Central memory CD8-positive, alpha-beta T cell (primary cell): Measurements from ENCODE around the gene PPP2R1A.

Experiments
- ATAC-seq: fragments of 150-1000 bp; cut with Tn5 transposase; replicated peaks from 2 replicates; pipeline ENCODE4 v1.10.0; 2022; ENCODE audit warnings: mild to moderate bottlenecking, moderate FRiP score, moderate number of reproducible peaks; ENCODE audit not compliant: poor library complexity, severe bottlenecking; ENCODE audit errors: extremely low read depth
- DNase-seq, 2 donors: peaks; one replicate each; pipeline ENCODE4 v3.0.0; 2021; ENCODE audit warnings: low spot score in 2 of 2
- H3K27ac Mint-ChIP-seq: one replicate; pipeline ENCODE4 v1.8.0; 2022; ENCODE audit warnings: low read depth, mild to moderate bottlenecking, moderate library complexity, mixed read lengths
- H3K27me3 Mint-ChIP-seq: one replicate; pipeline ENCODE4 v1.8.0; 2022; ENCODE audit warnings: mixed read lengths
- H3K36me3 Mint-ChIP-seq: one replicate; pipeline ENCODE4 v1.8.0; 2022; ENCODE audit warnings: mild to moderate bottlenecking, moderate library complexity, mixed read lengths; ENCODE audit not compliant: insufficient read depth
- H3K4me1 Mint-ChIP-seq: one replicate; pipeline ENCODE4 v1.8.0; 2022; ENCODE audit warnings: mixed read lengths
- H3K4me3 Mint-ChIP-seq: one replicate; pipeline ENCODE4 v1.8.0; 2022; ENCODE audit warnings: mild to moderate bottlenecking, moderate library complexity, mixed read lengths
- H3K9me3 Mint-ChIP-seq: one replicate; pipeline ENCODE4 v1.8.0; 2022; ENCODE audit warnings: mixed read lengths

The PPP2R1A gene

DNA sequence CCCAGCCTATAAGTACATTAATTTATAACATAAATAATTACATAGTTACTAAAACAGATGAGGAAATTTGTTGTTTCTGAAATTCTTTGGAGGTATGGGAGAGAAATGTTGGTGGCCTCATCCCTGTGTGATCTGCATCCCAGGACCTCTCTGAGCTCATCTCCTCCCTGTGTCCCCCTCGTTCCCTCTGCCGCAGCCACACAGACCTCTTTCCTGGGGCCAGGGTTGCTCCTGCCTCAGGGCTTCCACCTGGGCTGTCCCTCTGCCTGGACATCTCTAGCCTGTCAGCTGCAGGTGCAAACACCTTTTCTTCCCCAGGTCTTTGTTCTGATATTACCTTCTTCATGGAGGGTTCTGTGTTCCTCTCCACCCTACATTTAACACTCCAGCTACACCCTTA lies 83.4 kb downstream of the PPP2R1A start:
- no peak for ATAC-seq
- H3K4me3 Mint-ChIP-seq: no peak overlapping the region

GRCh38 chr19:52274191-52274590 lies 84.3 kb downstream of the PPP2R1A start:
- DNase-seq (no peak), ATAC-seq (no peak)
- Mint-ChIP-seq H3K9me3 (no peaks in the 10 kb centered on the region), H3K4me1 (peaks cover 80% of the 10 kb centered on the region), H3K4me3 (no peak overlapping the region), H3K36me3 (peaks cover 19% of the 10 kb centered on the region), H3K27ac (no peak overlapping the region), H3K27me3 (no peaks in the 10 kb centered on the region)

More for the DNA sequence above, 83.4 kb downstream of the PPP2R1A start:
- no peak for DNase-seq
- Mint-ChIP-seq H3K36me3 (peaks cover 19% of the 10 kb centered on the region), H3K4me1 (peaks cover 71% of the 10 kb centered on the region), H3K9me3 (no peaks in the 10 kb centered on the region), H3K27me3 (no peaks in the 10 kb centered on the region), H3K27ac (peak overlapping the region; percentile 5)

DNA sequence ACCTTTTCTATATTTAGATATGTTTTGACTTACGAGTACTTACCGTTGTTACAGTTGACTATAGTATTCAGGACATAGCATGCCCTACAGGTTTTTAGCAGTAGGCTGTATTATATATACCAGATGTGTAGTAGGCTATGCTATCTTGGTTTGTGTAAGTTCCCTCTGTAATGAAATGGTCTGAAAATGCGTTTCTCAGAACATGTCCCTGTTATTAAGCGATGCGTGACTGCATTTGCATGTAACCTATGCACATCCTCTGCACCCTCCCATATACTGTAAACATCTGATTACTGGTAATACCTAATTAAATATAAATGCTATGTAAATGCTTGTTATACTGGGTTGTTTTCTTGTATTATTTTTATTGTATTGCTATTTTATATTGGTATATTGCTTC lies 86.1 kb downstream of the PPP2R1A start:
- H3K9me3 Mint-ChIP-seq: no peaks in the 10 kb centered on the region
- ATAC-seq: no peak
- peak overlapping the region; percentile 79 for H3K27ac Mint-ChIP-seq
- peak overlapping the region; percentile 29 for H3K4me3 Mint-ChIP-seq
- H3K27me3 Mint-ChIP-seq: no peaks in the 10 kb centered on the region
- no peak for DNase-seq
- peaks cover 74% of the 10 kb centered on the region for H3K4me1 Mint-ChIP-seq
- peaks cover 16% of the 10 kb centered on the region for H3K36me3 Mint-ChIP-seq

DNA sequence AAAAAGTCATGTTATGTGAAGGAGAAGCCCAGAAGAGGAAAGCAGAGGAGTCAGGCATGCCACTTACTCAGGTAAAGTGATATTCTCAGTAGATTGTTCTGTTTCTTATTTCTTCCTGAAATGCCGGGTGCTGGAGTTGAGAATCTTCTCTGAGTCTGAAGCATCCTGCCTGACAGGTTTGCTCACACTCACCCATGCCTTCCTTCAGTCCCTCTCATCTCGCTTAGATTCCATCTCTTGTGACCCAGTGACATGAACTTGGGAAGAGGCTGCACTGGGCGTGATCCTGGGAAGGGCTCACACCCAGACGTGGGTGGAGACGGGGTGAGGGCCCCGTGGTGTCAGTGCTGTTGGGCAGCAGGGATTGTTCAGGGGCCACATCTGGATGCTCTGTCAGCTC lies 87.6 kb downstream of the PPP2R1A start:
- ATAC-seq (no peak), DNase-seq (no peak)
- Mint-ChIP-seq H3K27ac (no peak overlapping the region), H3K27me3 (no peaks in the 10 kb centered on the region), H3K9me3 (no peaks in the 10 kb centered on the region), H3K4me3 (peak overlapping the region; percentile 27), H3K36me3 (peaks cover 12% of the 10 kb centered on the region), H3K4me1 (peaks cover 62% of the 10 kb centered on the region)
